GM18517 (cell line): ENCODE data around the gene TELO2.
"Not testable (repeated sequence)": the region's sequence is repeated elsewhere in the genome, so short reads cannot be mapped to it uniquely, and the experiment has no call there.

ENCODE experiments used
- ATAC-seq: cut with Tn5 transposase; IDR thresholded peaks from one replicate; pipeline ENCODE4 v1.9.1; 2021; ENCODE audit warnings: mild to moderate bottlenecking, moderate library complexity; ENCODE audit not compliant: unreplicated experiment

Gene TELO2

DNA sequence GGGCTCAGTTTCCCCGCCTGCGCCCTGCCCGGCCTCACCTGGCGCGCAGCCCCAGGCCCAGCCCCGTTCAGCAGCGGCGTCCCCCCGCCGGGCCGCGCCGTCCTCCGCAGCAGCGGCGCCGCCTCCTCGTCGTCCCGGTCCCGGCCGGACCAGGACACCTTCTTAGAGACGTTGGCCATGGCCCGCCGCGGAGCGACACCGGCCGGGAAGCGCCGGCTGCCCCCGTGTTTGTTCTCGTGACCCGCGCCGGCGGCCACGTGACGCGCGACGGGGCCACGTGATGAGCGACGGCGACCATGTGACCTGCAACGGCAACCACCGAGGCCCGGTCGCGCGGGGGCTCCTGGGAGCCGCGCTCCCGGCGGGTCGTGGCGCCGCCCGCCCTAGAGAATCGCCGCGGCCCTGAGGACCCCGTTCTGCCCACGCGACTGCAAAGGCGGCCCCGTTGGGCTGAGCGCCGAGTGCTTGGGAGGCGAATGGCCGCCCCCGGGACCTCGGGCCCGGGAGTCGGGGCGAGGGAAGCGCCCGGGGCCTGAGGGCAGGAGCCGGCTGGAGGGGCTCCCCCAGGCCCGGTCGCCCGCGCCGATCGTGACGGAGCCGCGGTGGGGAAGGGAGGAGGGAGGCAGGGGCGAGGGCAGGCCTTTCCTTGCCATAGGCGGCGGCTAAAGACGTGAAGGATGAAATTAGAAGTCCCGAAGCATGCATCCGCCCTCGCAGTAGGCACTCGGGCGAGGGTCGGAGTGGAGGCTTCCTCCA lies 18.2 kb upstream of the TELO2 start, which contains the start of gene CLCN7:
Gene CLCN7, minus strand, starts transcription at position 233 of the 756 bp plus-strand sequence. Its CDS starts 54 bp downstream, at position 179.
- peak; percentile 70 for ATAC-seq

DNA sequence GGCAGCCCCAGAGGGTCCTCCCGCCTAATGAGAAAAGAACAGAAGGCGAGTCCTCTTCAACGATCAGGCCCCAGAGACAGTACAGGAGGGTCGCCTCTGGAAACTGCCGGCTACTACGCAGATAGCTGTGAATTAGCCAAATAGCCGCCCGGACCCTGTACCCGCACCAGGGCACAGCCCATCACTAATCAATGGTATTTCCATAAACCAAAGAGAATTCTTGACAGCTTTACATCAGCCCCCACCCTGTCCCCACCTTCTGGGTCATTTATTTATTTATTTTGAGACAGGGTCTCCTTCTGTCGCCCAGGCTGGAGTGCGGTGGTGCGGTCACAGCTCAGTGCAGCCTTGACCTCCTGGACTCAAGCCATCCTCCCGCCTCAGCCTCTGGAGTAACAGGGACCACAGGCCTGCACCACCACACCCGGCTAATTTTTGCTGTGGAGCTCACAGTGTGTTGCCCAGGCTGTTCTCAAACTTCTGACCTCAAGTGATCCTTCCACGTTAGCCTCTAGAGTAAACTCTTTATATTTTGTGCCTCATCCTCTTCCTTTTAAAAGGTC lies 17.5 kb upstream of the TELO2 start:
- ATAC-seq, result no peak

DNA sequence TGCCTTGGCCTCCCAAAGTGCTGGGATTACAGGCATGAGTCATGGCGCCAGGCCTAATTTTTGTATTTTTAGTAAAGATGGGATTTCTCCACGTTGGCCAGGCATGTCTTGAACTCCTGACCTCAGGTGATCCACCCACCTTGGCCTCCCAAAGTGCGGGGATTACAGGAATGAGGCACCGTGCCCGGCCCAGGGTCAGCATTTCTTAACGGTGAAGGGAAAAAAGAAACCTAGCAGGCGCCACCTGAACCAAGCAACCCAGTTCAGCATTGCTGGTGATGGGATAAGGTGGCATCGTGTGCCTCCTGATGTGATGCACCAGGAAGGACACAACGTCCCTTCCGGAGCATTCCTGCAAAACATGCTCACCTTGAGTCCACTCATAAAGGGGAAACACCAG lies 16.1 kb upstream of the TELO2 start:
- ATAC-seq, result no peak

DNA sequence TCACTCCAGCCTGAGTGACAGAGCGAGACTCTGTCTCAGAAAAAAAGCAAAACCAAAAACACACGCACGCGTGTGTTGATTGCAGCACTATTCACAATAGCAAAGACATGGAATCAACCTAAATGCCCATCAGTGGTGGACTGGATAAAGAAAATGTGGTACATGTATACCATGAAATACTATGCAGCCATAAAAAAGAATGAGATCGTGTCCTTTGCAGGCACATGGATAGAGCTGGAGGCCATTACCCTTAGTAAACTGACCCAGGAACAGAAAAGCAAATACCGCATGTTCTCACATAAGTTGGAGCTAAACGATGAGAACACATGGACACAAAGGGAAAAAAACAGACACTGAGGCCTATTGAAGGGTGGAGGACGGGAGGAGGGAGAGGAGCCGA lies 14.2 kb upstream of the TELO2 start:
- ATAC-seq, result not testable (repeated sequence)

DNA sequence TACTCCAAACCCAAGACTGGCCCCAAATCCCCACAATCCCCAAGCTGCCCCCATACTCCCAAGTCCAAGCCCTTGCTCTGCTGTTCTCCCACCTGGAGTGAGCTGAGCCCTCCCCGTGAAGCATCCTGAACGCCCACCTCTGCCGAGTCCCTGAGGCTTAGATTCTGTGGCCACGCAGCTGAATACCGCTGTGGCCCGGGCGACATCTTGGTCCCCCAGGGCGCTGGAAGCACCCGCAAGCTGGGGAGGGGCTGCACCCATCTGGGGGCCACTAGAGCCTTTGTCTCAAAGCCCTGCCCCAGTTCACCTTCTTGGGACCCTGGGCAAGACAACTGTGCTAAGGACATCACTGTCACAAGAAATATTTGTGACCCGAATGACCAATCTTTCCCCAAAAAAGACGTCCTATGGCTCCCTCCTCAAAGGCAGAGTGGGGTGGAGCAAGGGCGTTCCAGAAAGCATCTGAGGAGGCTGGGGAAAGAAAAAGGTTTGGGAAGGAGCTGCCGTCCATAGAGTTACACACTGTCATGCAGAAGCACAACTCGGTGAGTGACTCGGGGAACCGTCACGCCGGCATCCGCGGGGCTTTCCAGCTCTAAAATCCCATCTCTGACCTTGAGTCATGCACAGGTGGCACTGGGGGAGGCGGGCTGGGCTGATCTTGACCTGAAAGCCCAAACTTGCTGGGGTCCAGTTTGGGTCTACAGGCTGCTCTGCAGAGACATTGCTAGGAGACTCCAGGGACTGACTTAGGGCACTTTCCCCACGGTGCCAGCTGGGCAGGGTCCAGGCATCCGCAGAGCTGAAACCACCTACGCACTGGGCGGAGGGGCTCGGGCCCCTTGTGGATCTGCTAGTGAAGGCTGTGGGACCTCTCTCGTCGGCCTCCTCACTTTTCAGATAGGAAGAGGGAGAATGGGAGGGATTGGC lies 11.0 kb upstream of the TELO2 start:
- ATAC-seq, result no peak

DNA sequence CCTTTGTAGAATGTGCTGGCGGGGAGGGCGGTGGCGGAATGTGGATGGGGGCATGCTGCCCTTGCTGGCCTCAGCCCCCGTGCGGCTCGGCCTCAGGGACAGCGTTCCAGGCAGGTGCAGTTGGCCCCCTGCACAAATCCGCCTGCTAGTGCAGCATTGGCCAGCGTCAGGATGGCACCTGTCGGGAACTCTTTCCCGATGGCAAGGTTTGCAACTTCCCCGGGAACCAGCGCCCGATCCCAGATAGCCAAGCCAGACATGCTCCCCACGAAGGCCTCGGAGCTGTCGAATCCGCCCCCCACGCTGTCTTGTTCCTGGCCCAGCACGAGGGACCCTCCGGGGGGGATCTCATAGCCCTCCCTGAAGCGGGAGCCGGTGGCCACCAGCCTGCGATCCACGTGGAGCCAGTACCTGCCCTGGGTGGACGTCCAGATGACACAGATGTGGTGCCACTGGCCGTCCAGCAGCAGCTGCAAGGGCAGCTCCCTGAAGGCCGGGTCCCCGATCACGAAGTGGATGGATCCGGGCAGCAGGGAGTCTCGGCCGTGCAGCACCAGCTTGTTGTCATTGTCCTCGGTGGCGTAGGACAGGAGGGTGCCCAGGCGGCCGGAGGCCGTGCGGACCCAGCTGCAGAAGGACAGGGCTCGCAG lies 7.2 kb upstream of the TELO2 start:
- ATAC-seq, result no peak

DNA sequence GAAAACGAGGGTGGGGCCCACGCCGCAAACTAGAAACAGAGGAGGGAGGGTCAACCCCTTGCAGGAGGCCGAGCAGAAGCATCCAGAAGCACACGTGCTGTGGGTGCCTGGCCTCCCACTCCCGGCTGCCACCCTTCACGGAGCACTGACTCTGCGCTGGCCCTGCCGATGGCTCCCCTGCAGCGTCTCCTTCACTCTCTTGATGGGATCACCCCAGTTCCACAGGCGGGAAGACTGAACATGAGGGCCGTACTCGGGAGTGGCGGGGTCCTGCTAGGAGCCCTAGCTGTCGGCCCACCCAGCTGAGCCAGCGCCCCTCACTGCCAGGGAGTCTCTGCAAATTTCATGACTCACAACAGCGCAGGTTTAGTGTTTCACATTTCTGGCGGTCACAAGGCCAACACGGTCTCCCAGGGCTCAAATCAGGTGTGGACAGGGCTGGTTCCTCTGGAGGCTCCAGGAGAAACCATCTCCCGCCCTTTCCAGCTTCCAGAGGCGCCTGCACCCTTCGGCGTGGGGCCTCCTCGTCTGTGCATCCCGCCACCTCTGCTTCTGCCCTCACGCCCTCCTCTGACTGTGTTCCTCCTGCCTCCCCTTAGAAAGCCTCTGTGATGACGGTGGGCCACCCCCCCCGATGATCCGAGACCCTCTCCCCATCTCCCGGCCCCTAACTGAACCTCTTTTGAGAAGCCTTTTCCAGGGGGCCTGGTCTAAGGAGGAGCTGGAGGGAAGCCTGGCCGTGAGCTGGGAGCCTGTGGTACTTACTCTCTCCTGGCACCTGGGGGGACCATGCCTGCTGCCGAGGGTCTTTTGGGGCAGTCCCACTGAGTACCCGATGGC lies 6.4 kb upstream of the TELO2 start:
- ATAC-seq, result no peak

DNA sequence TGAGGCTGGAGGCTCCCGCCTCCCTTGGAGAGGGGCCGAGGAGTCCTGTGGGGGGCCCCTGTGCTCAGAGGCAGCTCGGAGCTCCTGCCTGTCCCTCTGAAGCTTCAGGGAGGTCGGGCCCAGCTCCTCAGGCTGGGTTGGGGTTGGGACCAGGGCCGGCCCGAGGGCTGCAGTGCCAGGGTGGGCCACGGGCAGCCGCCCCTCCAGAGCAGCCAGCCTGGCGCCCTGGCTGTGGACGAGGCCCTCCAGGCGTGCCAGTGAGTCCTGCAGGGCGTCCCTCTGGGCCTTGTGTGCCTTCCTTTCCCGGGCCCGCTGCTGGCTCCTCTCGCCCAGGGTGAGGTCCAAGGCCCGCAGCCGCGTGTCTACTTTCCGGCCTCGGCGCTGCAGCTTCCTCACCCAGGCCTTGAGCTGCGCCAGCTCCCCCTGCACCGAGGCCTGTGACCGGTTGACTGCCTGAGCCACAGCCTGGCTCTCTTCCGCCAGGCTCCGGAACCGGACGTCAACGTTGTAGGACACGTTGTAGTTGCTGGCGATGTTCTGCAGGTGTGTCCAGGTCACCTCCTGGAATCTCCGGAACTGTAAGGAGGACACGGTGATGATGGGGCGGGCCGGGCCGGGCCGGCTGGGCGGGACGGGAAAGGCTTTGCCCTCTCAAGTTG lies 5.6 kb upstream of the TELO2 start:
- no peak for ATAC-seq

DNA sequence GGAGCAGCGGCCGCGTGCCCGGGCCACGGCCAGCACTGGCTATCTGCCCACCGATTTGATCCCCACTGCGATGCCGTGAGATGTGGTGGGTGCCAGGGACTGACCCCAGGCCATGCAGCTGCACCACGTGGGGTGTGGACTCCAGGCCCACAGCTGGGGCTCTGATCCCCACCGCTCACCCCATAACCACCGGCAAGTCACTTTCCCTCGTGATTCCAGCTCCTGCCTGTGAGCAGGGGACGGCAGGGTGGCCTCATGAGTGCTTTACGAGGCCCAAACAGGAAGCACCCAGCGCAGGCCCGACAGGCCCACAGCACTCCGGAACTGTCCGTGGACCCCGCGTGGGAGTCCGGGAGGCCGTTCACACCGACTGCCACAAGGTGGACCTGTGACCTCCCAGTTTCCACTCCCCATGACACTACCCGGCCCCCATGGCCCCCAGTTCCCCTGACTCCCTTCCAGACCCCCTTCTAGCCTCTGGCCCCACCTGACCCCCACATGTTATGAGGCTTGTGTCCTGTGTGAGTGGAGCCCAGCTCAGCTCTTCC lies 5.0 kb upstream of the TELO2 start:
- ATAC-seq, result no peak

DNA sequence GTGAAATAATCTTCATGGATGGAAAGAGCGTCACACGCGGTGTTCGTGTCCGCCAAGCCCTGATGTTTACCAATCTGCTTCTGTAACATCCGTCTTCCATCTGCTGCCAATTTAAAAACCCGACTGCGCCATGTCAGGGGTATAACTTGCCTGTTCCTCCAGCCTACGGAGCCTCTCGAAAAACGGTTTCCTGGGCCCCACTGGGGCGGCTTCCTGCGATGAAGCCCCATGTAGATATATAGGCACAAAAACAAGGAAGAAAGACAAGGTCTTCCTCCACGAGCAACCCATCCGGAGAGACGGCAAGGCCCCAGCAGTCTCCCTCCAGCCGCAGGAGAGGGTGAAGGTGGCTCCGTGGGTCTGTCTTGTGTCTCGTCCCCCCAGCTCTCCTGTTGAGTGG lies 4.5 kb upstream of the TELO2 start, which contains the start of gene PTX4:
Gene PTX4, minus strand, starts transcription at position 326 of the 400 bp plus-strand sequence. Its CDS starts 35 bp downstream, at position 291.
- ATAC-seq, result no peak

DNA sequence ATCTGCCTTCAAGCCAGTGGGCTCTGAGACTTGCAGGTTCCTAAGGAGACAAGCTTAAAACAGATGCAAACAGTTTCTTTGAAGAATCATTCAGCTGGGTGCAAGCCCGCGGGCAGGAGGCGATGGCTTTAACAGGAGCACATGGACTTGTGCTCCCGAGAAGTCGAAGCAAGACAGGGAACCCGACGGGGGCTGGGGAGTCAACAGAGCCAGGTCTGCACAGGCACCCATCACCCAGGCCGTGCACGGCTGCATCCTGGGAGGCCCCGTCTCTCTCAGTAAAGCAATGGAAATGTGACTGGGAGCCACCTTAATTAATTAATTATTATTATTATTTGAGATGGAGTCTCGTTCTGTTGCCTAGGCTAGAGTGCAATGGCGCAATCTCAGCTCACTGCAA lies 4.1 kb upstream of the TELO2 start:
- ATAC-seq, result no peak

DNA sequence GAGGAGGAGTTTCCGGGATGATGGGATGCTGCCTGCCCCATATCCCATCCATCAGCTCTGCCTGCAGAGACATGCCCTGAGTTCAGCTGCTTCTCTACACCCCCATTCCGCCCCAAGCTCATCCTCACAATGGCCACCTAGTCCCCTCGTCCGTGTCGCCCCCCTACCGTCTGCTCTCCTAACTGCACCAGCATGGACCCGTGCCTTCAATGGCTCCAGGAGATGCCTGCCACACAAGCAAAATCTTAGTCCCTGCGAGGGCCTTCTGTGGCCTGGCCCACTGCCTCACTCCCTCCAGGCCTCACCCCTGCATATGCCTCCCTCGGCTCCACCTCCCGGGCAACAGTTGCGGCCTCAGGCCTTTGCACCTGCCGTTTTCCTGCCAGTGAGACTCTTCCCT lies 1.8 kb upstream of the TELO2 start:
- no peak for ATAC-seq

DNA sequence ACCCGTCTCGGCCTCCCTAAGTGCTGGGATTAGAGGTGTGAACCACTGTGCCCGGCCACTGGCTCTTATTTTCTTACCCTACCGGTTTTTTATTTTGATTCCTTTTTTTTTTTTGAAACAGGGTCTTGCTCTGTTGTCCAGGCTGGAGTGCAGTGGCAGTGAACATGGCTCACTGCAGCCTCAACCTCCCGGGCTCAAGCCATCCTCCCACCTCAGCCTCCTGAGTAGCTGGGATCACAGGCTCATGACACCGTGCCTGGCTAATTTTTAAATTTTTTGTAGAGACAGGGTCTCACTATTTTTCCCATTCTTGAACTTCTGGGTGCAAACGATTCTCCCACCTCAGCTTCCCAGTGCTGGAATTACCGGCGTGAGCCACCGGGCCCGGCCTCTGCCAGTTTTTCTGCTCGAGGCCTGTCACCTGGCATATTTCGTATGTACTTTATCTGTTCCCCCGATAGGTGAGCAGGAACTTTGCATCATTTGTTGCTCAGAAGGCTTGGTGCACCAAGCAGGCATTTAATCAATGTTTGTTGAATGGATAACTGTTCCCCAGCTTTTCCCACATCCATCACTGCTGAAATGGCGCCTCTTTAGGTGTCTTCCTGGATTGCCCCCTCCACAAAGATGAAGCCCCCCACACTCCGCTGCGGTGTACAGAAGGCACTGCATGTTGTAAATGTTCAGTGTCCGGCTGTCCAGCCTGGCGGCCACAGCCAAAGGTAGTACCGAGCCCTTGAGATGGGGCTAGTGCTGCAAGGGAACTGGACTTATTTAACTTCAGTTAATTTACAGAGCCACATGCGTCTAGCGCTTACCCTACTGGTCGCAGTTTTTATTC lies 858 bp upstream of the TELO2 start:
- ATAC-seq, result no peak

DNA sequence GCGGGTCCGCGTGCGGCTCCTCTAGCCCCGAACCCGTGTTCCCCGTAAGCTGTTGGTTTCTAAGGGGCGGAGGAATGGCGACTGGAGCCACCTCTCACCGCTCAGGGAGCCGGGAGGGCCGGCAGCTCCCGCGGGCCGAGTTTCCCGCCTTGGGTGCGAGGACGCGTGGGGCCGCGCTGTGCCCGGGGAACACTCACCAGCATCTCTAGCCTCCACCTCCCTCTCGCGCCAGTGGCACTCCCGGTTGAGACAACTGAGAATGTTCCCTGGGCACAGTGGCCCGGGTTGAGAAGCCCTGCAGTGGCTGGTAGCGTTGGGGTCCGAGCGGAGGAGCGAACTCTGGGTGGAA lies 560 bp downstream of the TELO2 start:
- no peak for ATAC-seq

DNA sequence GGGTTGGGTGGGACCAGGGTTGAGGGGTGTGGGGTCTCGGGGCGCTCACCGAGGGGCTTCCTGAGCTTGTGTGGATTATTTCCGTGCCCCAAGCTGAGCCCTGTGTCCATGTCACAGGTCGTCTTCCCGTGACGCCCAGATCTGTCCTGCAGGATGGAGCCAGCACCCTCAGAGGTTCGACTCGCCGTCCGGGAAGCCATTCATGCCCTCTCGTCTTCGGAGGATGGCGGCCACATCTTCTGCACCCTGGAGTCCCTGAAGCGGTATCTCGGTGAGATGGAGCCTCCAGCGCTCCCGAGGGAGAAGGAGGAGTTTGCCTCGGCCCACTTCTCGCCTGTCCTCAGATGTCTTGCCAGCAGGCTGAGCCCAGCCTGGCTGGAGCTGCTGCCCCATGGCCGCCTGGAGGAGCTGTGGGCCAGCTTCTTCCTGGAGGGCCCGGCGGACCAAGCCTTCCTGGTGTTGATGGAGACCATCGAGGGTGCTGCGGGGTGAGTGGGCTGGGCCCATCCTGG lies 1.0 kb downstream of the TELO2 start:
- no peak for ATAC-seq

DNA sequence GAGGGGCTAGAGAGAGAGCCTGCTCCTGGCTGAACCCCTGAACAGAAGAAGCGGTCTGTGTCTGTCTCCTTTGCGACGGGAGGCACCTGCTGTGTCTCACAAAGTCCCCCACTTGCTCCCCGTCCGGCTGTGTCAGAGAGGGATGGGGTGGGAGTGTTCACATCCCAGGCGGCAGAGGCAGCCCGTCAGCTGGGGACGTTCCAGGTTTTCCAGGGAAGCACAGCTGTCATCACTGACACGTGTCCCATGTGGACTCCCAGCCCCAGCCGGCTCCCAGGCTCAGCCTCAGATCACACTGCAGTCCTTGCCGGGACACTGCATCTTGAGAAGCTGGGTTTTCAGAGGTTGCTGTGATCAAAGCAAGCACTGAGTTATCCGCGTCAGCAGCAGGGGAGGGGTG lies 1.6 kb downstream of the TELO2 start:
- ATAC-seq, result no peak

DNA sequence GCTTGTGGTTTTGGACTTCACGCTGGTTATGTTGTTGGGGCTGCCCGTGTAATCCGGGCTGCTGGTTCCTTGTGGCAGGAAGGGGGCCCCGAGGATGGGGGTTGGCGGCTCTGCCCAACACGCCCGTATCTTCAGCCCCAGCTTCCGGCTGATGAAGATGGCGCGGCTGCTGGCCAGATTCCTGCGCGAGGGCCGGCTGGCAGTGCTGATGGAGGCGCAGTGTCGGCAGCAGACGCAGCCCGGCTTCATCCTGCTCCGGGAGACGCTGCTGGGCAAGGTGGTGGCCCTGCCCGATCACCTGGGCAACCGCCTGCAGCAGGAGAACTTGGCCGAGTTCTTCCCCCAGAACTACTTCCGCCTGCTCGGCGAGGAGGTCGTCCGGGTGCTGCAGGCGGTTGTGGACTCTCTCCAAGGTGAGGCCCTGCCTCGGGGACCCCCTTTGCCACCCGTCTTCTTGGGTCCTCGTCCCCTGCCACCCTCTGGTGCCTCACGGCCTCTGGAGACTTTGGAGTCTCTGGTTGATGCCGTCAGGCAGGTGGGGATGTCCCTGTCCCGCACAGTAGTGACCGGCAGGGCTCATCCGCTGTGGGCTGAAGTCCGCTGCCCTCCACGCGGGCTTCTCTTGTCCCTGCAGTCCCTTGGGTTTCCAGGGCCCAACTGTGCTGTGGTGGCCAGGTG lies 2.2 kb downstream of the TELO2 start:
- no peak for ATAC-seq

DNA sequence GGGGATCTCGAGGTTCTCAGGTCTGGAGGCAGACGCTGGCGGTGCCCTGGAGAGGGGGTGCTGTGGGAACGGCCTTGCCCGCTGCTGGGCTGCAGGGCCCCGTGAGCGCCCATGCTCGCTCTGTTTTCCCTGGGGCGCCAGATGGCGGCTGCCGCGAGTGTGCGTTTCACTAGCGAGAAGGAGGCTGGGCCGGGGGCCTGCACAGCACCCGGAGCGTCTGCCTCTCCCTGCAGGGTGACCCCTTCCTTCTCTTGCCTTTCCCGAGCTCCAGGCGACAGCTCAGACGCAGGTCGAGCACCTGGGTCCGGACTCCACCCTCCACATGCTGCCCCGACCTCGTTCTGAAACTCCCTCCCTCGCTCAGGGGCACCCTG lies 2.7 kb downstream of the TELO2 start:
- ATAC-seq, result no peak
